A673 (cell line): ENCODE measurements around the gene A4GALT. TPM values are rescaled to one million over a fixed set of nuclear protein-coding genes. Genes with fewer than 3 reads are reported as not detected.
A peak's percentile ranks its signal among the peaks of the same experiment; 100 is the strongest.

ENCODE experiments used
- BruUV-seq: library from RNA; stranded (reverse); fragments of 400-500 nt; replicated peaks from 2 replicates; lab custom pipeline; 2021; lab: Mats Ljungman, UMichigan
- CTCF ChIA-PET: fragments of 300-600 bp; sonication (Branson Sonifier 250); formaldehyde crosslinking; loops from one replicate; lab custom pipeline; 2022; ENCODE audit warnings: antibody characterized with exemption; lab: Charles Lee
- POLR2A ChIA-PET: fragments of 300-600 bp; sonication (Branson Sonifier 250); formaldehyde crosslinking; loops from one replicate; lab custom pipeline; 2022; ENCODE audit warnings: antibody characterized with exemption; ENCODE audit not compliant: low non-redundant PET; lab: Charles Lee
- DNase-seq: peaks from one replicate; pipeline ENCODE4 v3.0.0-alpha.2; 2015; ENCODE audit warnings: low spot score
- H3K27ac ChIP-seq: fragments of 200-600 bp; sonication (generic); 2 replicates; pipeline ENCODE4 v1.5.1; 2016; ENCODE audit warnings: mixed run types, low read depth, mild to moderate bottlenecking, mixed read lengths, antibody characterized with exemption, low read length; ENCODE audit not compliant: poor library complexity, severe bottlenecking
- H3K27me3 ChIP-seq: fragments of 200-600 bp; sonication (generic); replicated peaks from 2 replicates; pipeline ENCODE4 v1.6.1; 2017; ENCODE audit warnings: mixed run types, low read depth, mild to moderate bottlenecking, mixed read lengths, antibody characterized with exemption, low read length; ENCODE audit not compliant: insufficient read depth, poor library complexity
- H3K36me3 ChIP-seq: fragments of 200-600 bp; sonication (generic); 2 replicates; pipeline ENCODE4 v1.6.1; 2016; ENCODE audit warnings: mixed run types, mild to moderate bottlenecking, mixed read lengths, antibody characterized with exemption, low read length; ENCODE audit not compliant: insufficient read depth, poor library complexity, severe bottlenecking
- H3K4me1 ChIP-seq: fragments of 200-600 bp; sonication (generic); 2 replicates; pipeline ENCODE4 v1.6.1; 2017; ENCODE audit warnings: mixed run types, mild to moderate bottlenecking, mixed read lengths, antibody characterized with exemption, low read length; ENCODE audit not compliant: insufficient read depth, poor library complexity, severe bottlenecking
- H3K4me3 ChIP-seq: fragments of 200-600 bp; sonication (generic); 2 replicates; pipeline ENCODE4 v1.5.1; 2016; ENCODE audit warnings: low read depth, mixed run types, mild to moderate bottlenecking, mixed read lengths, low read length; ENCODE audit not compliant: poor library complexity, severe bottlenecking
- H3K9me3 ChIP-seq: fragments of 200-600 bp; sonication (generic); 2 replicates; pipeline ENCODE4 v1.6.1; 2016; ENCODE audit warnings: mixed run types, low read depth, mild to moderate bottlenecking, mixed read lengths, antibody characterized with exemption, low read length; ENCODE audit not compliant: poor library complexity, severe bottlenecking
- CTCF ChIP-seq: fragments of 300-800, 200-600 bp; sonication (generic); conservative IDR thresholded peaks from 2 replicates; pipeline ENCODE4 v1.5.1; 2017; ENCODE audit warnings: low read depth, mild to moderate bottlenecking, antibody characterized with exemption, low read length, moderate library complexity, mixed read lengths
- EZH2 ChIP-seq: fragments of 200-600 bp; sonication (generic); IDR thresholded peaks from 2 replicates; pipeline ENCODE4 v1.6.1; 2017; ENCODE audit warnings: borderline replicate concordance, low read depth, mild to moderate bottlenecking, mixed read lengths, antibody characterized with exemption, low read length; ENCODE audit not compliant: poor library complexity, severe bottlenecking
- intact Hi-C: fragments of 100-400 bp; cut with micrococcal nuclease; formaldehyde crosslinking; loops from one replicate; pipeline ENCODE4 v1.10.0; 2022; ENCODE audit not compliant: unreplicated experiment
- total RNA-seq: library from RNA; stranded (reverse); gene quantifications from 2 replicates; pipeline ENCODE4 v1.2.3, GENCODE V29; 2021

Gene A4GALT
- total RNA-seq, 1 experiment from 2014 or later: 21.9 TPM

GRCh38 chr22:42711895-42712837 lies 8.5 kb downstream of the A4GALT start:
- ChIA-PET POLR2A (no interaction called here), CTCF (no interaction called here)
- peaks cover 11% of the 10 kb centered on the region for H3K9me3 ChIP-seq
- intact Hi-C loops: no loop called here
- DNase-seq: no peak
- H3K36me3 ChIP-seq: peaks cover 3% of the 10 kb centered on the region
- no peak for TF ChIP-seq CTCF
- no peak for TF ChIP-seq EZH2
- H3K4me3 ChIP-seq: no peak overlapping the region
- H3K27me3 ChIP-seq: no peaks in the 10 kb centered on the region
- peak overlapping the region; percentile 63 for H3K27ac ChIP-seq
- peaks cover 14% of the 10 kb centered on the region for H3K4me1 ChIP-seq
- no TSS peak for BruUV-seq

DNA sequence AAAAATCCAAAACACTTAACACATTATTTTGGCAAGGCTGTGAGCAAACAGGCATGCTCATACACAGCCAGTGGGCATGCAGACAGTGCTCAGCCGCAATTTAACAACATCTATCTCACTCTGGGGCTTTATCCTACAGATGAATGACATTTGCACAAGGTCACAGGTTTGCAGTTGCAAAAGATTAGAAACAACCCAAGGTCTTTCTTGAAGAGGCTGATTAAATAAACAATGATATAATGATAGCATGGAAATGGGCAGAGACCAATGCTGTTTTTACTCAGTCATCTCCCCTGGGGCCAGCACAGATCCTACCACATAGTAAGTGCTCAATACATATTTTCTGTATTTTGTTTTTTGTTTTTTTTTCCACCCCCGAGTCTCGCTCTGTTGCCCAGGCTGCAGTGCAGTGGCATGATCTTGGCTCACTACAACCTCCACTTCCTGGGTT lies 9.4 kb downstream of the A4GALT start:
- no peak for TF ChIP-seq EZH2
- TF ChIP-seq CTCF: no peak
- CTCF ChIA-PET: interaction anchor here (0.6 kb wide), 1 partner anchor 213 kb away, joined by 4 read pairs; no protein-coding TSS in a partner anchor
- Histone ChIP-seq H3K27me3 (no peaks in the 10 kb centered on the region), H3K4me3 (no peak overlapping the region), H3K36me3 (peaks cover 3% of the 10 kb centered on the region), H3K4me1 (peaks cover 9% of the 10 kb centered on the region), H3K27ac (peak overlapping the region; percentile 19), H3K9me3 (peaks cover 11% of the 10 kb centered on the region)
- POLR2A ChIA-PET: no interaction called here
- intact Hi-C loops: no loop called here
- no peak for DNase-seq
- BruUV-seq: no TSS peak

- intact Hi-C loops: loop anchor here (5.0 kb wide), 1 partner anchor 154 kb away; no protein-coding TSS in a partner anchor
- peak; percentile 85 for DNase-seq
- peaks cover 11% of the 10 kb centered on the region for H3K9me3 ChIP-seq
- BruUV-seq: no TSS peak
- no peaks in the 10 kb centered on the region for H3K27me3 ChIP-seq
- TF ChIP-seq CTCF (no peak), EZH2 (no peak)
- H3K4me3 ChIP-seq: no peak overlapping the region
- ChIA-PET CTCF (no interaction called here), POLR2A (no interaction called here)
- peak overlapping the region; percentile 82 for H3K27ac ChIP-seq
- peaks cover 9% of the 10 kb centered on the region for H3K4me1 ChIP-seq
- H3K36me3 ChIP-seq: peaks cover 3% of the 10 kb centered on the region
These were observed 12.3 kb downstream of the A4GALT start for GRCh38 chr22:42708417-42708816.
